K562 treated with DMSO at 1 percent for 24 hours (cell line): ENCODE data around the gene PCDH8. TPM values are rescaled to one million over a fixed set of nuclear protein-coding genes. Genes with fewer than 3 reads are reported as not detected.

Source experiments
- total RNA-seq: library from RNA; unstranded; fragments of 300-600 nt; gene quantifications from 2 replicates; pipeline ENCODE4 v1.2.3, GENCODE V29; 2022; ENCODE audit warnings: low read depth; ENCODE audit not compliant: insufficient read depth

PCDH8 gene
- 0.58 TPM in 1 of 2 replicates, not detected in the other for total RNA-seq

GRCh38 chr13:52848455-52849195 is at the start of gene PCDH8:
PCDH8 (minus strand) TSS chr13:52848640; CDS start chr13:52848436, 204 bp downstream.

Other genes starting within 250 kb of the PCDH8 start
- 4.7 and 5.7 TPM in 2 replicates for gene HNRNPA1L2, start 206.2 kb downstream of the PCDH8 start, total RNA-seq
- 32.7 and 37.3 TPM in 2 replicates for gene SUGT1, start 195.8 kb downstream of the PCDH8 start, total RNA-seq
- gene CNMD, start 108.8 kb downstream of the PCDH8 start, total RNA-seq: not detected in 2 replicates
- gene OLFM4, start 180.2 kb upstream of the PCDH8 start, total RNA-seq: not detected in 2 replicates